IPS DF 4.7 (cell line): ENCODE data around the gene HINT1.
"Not testable (repeated sequence)": the region's sequence is repeated elsewhere in the genome, so short reads cannot be mapped to it uniquely, and the experiment has no call there.

Experiments used
- DNase-seq: peaks from one replicate; pipeline ENCODE4 v3.0.0-alpha.2; 2013; ENCODE audit warnings: low spot score; ENCODE audit errors: extremely low read depth

The HINT1 gene

GRCh38 chr5:131165119-131165727 is at the start of gene HINT1:
TSS of gene HINT1 (minus strand) at chr5:131165256. CDS start at chr5:131165205, 51 bp downstream.
- DNase-seq = no peak

- DNase-seq = no peak
These were observed 49.7 kb upstream of the HINT1 start for GRCh38 chr5:131214609-131215227.

GRCh38 chr5:131212471-131213021 is 47.5 kb upstream of the HINT1 start:
- no peak for DNase-seq

GRCh38 chr5:131211669-131212068 is 46.6 kb upstream of the HINT1 start:
- DNase-seq = no peak

GRCh38 chr5:131210151-131210510 is 45.1 kb upstream of the HINT1 start:
- DNase-seq = no peak

- DNase-seq = no peak
These were observed 44.6 kb upstream of the HINT1 start for GRCh38 chr5:131209506-131210150.

- DNase-seq = no peak
These were observed 44.1 kb upstream of the HINT1 start for GRCh38 chr5:131209175-131209505.

GRCh38 chr5:131206772-131207171 is 41.7 kb upstream of the HINT1 start:
- no peak for DNase-seq

- no peak for DNase-seq
These were observed 41.0 kb upstream of the HINT1 start for GRCh38 chr5:131206061-131206460.

GRCh38 chr5:131204964-131205363 is 39.9 kb upstream of the HINT1 start:
- DNase-seq = no peak

- DNase-seq = no peak
These were observed 35.5 kb upstream of the HINT1 start for GRCh38 chr5:131200560-131200959.

- DNase-seq = no peak
These were observed 33.6 kb upstream of the HINT1 start for GRCh38 chr5:131198625-131199024.

GRCh38 chr5:131196331-131196730 is 31.3 kb upstream of the HINT1 start:
- no peak for DNase-seq

- DNase-seq = no peak
These were observed 30.6 kb upstream of the HINT1 start for GRCh38 chr5:131195696-131196095.

GRCh38 chr5:131194725-131195124 is 29.7 kb upstream of the HINT1 start:
- no peak for DNase-seq

GRCh38 chr5:131193897-131194296 is 28.8 kb upstream of the HINT1 start:
- not testable (repeated sequence) for DNase-seq

GRCh38 chr5:131193106-131193505 is 28.1 kb upstream of the HINT1 start:
- no peak for DNase-seq

GRCh38 chr5:131186561-131187256 is 21.7 kb upstream of the HINT1 start:
- no peak for DNase-seq

- no peak for DNase-seq
These were observed 20.6 kb upstream of the HINT1 start for GRCh38 chr5:131185523-131186104.

GRCh38 chr5:131182839-131183238 is 17.8 kb upstream of the HINT1 start:
- no peak for DNase-seq

- DNase-seq = no peak
These were observed 15.4 kb upstream of the HINT1 start for GRCh38 chr5:131180407-131180806.
